WI38 (cell line): ENCODE results near the gene CLIP2.
"Not testable (repeated sequence)": the region's sequence is repeated elsewhere in the genome, so short reads cannot be mapped to it uniquely, and the experiment has no call there.

Experiments
- H3K4me3 ChIP-seq: 2 replicates; pipeline ENCODE4 v1.5.1; 2011; ENCODE audit warnings: low read depth, mild to moderate bottlenecking, control low read depth, low read length
- TF ChIP-seq, protein P1 (sequence below): IDR thresholded peaks from 2 replicates; pipeline ENCODE4 v1.5.1; 2012; ENCODE audit warnings: low read depth, mild to moderate bottlenecking, control low read depth, low read length

Gene CLIP2

DNA sequence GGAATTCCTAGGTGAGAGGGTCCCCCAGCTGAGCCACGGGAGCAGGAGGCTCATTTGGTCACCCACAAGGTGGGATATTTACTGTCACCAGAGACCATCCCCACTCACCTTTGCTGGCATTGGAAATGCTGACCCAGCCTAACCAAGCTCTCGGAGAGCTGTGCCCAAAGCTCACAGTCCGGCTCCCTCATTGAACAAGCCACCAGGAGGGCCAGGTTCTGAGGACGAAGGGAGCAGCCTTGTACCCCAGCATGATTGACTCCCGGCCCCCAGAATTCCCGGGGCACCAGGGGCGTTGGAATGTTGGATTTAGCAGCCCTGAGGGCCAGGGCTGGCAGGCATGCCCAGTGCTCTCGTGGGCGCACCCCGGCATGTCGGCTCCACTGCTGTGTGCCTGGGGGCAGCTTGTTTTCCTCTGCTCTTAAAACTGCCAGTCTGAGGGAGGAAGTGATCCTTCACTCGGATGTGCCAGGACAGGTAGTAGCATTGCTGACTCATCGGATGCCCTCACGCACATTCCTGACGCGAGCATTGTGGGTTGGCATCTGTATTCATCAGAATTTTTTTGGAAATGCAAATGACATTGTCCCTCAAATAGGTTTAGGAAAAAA is 23.3 kb downstream of the CLIP2 start:
- no peak overlapping the region for H3K4me3 ChIP-seq
- TF ChIP-seq, protein P1, sequence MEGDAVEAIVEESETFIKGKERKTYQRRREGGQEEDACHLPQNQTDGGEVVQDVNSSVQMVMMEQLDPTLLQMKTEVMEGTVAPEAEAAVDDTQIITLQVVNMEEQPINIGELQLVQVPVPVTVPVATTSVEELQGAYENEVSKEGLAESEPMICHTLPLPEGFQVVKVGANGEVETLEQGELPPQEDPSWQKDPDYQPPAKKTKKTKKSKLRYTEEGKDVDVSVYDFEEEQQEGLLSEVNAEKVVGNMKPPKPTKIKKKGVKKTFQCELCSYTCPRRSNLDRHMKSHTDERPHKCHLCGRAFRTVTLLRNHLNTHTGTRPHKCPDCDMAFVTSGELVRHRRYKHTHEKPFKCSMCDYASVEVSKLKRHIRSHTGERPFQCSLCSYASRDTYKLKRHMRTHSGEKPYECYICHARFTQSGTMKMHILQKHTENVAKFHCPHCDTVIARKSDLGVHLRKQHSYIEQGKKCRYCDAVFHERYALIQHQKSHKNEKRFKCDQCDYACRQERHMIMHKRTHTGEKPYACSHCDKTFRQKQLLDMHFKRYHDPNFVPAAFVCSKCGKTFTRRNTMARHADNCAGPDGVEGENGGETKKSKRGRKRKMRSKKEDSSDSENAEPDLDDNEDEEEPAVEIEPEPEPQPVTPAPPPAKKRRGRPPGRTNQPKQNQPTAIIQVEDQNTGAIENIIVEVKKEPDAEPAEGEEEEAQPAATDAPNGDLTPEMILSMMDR = no peak

DNA sequence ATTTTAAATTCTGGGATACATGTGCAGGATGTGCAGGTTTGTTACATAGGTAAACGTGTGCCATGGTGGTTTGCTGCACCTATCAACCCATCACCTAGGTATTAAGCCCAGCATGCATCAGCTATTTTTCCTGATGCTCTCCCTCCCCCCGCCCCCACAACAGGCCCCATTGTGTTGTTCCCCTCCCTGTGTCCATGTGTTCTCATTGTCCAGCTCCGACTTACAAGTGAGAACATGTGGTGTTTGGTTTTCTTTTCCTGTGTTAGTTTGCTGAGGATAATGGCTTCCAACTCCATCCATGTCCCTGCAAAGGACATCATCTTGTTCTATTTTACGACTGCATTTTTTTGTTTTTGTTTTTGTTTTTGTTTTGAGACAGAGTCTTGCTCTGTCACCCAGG is 26.7 kb downstream of the CLIP2 start:
- H3K4me3 ChIP-seq = not testable (repeated sequence)

DNA sequence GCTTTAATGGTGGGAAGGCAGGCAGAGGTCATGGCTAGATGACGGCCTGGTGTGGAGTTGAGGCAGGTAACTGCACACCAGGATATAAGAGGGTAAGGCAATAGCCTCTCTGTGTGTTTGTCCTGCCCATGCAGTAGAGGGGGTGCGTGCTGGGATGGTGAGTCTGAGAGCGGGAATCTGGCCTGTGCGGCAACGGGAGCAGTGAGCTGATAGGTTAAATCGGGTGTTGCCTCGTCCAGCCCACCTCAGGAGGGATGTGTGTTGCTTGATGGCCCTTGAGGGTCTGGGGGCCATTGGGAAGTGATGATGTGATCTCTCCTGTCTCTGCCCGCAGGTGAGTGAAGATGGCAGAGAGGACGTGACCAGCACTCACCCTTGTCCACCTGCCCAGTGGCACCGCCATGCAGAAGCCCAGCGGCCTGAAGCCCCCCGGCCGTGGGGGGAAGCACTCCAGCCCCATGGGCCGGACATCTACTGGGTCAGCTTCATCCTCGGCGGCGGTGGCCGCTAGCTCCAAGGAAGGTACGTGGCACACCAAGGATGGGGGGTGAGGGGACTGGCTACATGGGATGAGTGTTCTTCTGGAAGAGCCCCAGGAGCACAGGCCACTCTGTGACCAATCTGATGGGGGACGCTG is 28.1 kb downstream of the CLIP2 start:
- no peak overlapping the region for H3K4me3 ChIP-seq
- TF ChIP-seq, protein P1 = no peak

DNA sequence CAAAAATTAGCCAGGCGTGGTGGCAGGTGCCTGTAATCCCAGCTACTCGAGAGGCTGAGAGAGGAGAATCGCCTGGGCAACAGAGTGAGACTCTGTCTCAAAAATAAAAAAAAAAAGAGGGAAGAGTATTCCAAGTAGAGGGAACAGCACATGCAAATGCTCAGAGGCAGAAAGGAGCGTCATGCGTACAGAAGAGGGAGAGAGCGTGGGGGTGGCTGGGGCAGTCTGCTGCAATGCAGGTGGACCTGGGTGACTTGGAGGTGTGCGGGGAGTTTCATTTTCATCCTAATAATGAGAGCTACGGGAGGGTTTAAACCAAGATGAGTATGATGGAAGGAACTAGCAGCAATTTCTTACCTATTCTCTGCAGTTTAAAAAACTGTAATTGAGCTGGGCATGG is 28.8 kb downstream of the CLIP2 start:
- TF ChIP-seq, protein P1 = no peak
- H3K4me3 ChIP-seq = no peak overlapping the region

DNA sequence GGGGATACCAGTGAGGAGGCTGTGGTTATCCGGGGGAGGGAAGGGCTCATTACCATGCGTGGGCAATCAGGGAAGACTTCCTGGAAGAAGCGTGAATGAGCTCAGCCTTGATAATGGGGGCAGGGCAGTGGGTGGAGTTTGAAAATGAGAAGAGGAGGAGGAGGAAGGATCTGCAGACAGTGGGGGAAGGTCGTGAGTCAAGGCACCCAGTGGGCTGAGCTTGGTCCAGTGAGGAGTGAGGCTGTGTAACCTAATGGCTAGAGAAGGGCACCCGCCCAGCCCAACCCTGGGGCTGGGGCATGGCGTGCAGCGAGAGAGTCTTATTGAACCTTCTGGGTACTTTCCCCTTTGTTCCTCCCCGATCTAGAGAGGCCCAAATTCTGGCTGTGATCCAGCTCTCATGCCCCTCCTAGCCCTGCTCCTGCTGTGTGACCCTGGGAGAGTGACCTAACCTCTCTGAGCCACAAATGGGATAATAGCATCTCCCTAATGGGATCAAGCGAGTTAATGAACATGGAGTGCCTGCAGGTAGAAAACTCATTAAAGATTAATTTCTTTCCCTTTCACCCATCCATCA is 31.5 kb downstream of the CLIP2 start:
- H3K4me3 ChIP-seq = no peak overlapping the region
- TF ChIP-seq, protein P1 = no peak

DNA sequence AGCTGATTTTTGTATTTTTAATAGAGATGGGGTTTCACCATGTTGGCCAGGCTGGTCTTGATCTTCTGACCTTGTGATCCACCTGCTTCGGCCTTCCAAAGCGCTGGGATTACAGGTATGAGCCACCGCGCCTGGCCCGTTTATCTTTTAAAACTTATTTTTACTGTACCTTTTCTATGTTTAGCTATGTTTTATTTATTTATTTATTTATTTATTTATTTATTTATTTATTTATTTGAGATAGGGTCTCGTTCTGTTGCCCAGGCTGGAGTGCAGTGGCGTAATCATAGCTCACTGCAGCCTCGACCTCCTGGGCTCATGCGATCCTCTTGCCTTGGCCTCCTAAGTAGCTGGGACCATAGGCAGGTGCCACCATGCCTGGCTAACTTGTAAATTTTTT is 33.7 kb downstream of the CLIP2 start:
- not testable (repeated sequence) for H3K4me3 ChIP-seq

DNA sequence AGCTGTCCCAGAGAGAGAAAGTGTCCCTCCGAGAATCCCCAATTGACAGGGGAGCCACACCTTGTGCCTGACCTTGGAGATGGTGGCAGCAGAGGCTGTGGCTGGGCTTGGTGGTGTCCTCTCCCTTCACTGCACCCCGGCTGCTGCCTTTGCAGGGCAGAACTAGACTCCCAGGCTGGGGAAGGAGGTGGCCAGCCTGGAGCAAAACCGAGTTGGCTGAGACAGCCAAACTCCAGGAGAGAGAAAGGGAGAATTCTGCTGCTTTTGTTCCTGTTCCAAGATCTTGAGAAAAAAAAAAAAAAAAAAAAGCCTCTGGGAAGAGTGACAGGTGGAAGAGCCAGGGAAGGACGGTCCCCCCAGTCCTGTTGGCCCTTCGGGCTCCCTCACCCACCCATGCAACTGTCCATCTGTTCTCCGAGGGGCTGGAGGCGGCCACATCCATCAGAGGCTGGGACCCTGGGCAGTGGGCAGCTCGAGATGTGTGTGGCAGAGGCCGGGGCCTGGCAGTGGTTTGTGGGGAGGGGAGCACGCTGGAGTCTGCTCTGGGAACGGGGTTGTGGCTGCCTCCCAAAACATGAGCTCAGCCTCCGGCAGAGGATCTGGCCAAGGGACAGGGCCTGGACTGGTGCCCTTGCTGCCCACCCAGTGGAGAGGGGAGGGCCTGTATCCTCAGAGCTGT is 35.5 kb downstream of the CLIP2 start:
- no peak overlapping the region for H3K4me3 ChIP-seq
- TF ChIP-seq, protein P1 = no peak

DNA sequence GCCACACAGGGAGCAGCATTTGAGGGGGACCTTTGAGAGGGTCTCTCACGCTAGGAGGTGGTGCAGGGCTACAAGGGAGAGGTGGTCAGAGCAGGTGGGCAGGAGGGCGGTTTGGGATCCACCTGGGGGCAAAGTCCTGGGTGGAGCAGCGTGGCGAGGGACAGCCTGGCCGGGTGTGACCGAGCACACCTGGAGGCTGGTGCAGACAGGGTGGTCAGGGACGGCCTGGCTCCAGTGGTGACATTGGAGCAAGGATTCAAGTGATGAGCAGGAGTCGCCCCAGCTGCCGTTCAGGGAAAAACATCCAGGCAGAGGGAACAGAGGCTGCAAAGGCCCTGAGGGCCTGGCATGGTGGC is 36.0 kb downstream of the CLIP2 start:
- no peak overlapping the region for H3K4me3 ChIP-seq
- TF ChIP-seq, protein P1 = no peak
